ENCODE measurements around the gene INPP5D. TPM values are rescaled to one million over a fixed set of nuclear protein-coding genes. Genes with fewer than 3 reads are reported as not detected.

The INPP5D gene
- polyA plus RNA-seq, 2 of the 4 experiments (the other 2 are of a cell fraction) = 0.26 to 0.53 TPM

DNA sequence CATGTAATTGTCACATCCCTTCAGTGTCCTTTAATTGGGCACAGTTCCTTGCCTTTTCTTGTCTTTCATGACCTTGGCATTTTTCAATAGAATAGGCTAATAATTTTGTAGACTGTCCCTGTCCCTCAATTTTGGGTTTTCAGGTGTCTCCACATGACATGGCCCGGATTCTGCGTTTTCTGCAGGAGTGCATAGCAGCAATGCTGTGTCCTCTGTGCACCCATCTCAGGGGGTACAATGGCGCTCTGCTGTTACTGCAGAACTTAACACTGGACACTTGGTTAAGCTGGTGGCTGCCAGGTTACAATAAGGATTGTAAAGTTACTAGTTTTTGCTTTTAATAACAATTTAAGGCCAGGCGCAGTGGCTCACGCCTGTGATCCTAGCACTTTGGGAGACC, 51.3 kb downstream of the INPP5D start:
- Histone ChIP-seq H3K4me3 (no peak overlapping the region), H3K27ac (no peak overlapping the region), H3K4me1 (no peaks in the 10 kb centered on the region), H3K4me2 (no peak overlapping the region), H3K9me3 (no peaks in the 10 kb centered on the region)
- FAIRE-seq (no peak), ATAC-seq (no peak), DNase-seq (ENCODE audit: low read depth in 1 of 2, low spot score in 1 of 2) (no peak)
- ChIA-PET CTCF (no interaction called here), POLR2A (no interaction called here)
- no peak for TF ChIP-seq EHMT2 (IDR thresholded peaks at IDR 0.05; ENCODE audit: low read depth)
- TF ChIP-seq ZFP36 (IDR thresholded peaks at IDR 0.05; ENCODE audit: borderline replicate concordance, partially characterized antibody) = no peak
- TF ChIP-seq RCOR1 (IDR thresholded peaks at IDR 0.05; ENCODE audit: low read depth, low read length) = no peak
- 81% methylated on average over 5 of the region's 5 CpGs for WGBS (ENCODE audit: missing lambda C conversion rate)

DNA sequence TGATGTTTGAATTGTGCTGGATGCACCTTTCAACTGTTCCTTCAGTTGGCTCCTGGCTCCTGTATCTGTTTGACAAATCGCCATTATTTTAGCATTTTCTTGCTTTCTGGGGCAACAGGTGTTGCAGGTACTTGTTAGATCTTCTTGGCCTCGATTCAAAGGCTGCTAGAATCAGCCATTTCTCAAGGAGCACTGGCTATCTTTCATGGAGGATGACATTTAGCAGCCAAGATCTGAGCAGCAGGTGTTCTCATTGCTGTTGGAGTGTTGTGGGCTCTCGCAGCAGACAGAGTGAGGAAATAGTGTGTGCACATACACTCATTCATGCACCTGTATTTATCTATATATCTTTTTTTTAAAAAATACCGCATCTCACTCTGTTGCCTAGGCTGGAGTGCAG, 52.2 kb downstream of the INPP5D start:
- H3K4me2 ChIP-seq = no peak overlapping the region
- no peak overlapping the region for H3K27ac ChIP-seq
- DNase-seq (ENCODE audit: low read depth in 1 of 2, low spot score in 1 of 2) (no peak), ATAC-seq (no peak), FAIRE-seq (no peak)
- WGBS (ENCODE audit: missing lambda C conversion rate) = 64% methylated on average over 4 of the region's 4 CpGs
- no peaks in the 10 kb centered on the region for H3K9me3 ChIP-seq
- POLR2A ChIA-PET = no interaction called here
- no peak overlapping the region for H3K4me3 ChIP-seq
- TF ChIP-seq MAZ (IDR thresholded peaks at IDR 0.05; ENCODE audit: borderline replicate concordance, low read depth, low read length) (no peak), MYC (IDR thresholded peaks at IDR 0.05; ENCODE audit: borderline replicate concordance, low read length) (no peak), CHD2 (IDR thresholded peaks at IDR 0.05; ENCODE audit: low read length, partially characterized antibody) (no peak), SMC3 (IDR thresholded peaks at IDR 0.05) (no peak), FOXS1 (CRISPR knock-in tag; IDR thresholded peaks at IDR 0.05) (no peak), RNF2 (IDR thresholded peaks at IDR 0.05; ENCODE audit: borderline replicate concordance, low read depth) (no peak), POLR2AphosphoS2 (conservative IDR thresholded peaks at IDR 0.05; ENCODE audit: low read length) (no peak), CBX2 (IDR thresholded peaks at IDR 0.05; ENCODE audit: borderline replicate concordance, low read depth) (no peak)
- TF ChIP-seq, protein P1, sequence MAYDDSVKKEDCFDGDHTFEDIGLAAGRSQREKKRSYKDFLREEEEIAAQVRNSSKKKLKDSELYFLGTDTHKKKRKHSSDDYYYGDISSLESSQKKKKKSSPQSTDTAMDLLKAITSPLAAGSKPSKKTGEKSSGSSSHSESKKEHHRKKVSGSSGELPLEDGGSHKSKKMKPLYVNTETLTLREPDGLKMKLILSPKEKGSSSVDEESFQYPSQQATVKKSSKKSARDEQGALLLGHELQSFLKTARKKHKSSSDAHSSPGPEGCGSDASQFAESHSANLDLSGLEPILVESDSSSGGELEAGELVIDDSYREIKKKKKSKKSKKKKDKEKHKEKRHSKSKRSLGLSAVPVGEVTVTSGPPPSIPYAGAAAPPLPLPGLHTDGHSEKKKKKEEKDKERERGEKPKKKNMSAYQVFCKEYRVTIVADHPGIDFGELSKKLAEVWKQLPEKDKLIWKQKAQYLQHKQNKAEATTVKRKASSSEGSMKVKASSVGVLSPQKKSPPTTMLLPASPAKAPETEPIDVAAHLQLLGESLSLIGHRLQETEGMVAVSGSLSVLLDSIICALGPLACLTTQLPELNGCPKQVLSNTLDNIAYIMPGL (CRISPR knock-in tag; IDR thresholded peaks at IDR 0.05; ENCODE audit: borderline replicate concordance) = no peak
- TF ChIP-seq, protein P2, sequence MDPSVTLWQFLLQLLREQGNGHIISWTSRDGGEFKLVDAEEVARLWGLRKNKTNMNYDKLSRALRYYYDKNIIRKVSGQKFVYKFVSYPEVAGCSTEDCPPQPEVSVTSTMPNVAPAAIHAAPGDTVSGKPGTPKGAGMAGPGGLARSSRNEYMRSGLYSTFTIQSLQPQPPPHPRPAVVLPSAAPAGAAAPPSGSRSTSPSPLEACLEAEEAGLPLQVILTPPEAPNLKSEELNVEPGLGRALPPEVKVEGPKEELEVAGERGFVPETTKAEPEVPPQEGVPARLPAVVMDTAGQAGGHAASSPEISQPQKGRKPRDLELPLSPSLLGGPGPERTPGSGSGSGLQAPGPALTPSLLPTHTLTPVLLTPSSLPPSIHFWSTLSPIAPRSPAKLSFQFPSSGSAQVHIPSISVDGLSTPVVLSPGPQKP (IDR thresholded peaks at IDR 0.05; ENCODE audit: low read depth, low read length) = no peak
- TF ChIP-seq, protein P3, sequence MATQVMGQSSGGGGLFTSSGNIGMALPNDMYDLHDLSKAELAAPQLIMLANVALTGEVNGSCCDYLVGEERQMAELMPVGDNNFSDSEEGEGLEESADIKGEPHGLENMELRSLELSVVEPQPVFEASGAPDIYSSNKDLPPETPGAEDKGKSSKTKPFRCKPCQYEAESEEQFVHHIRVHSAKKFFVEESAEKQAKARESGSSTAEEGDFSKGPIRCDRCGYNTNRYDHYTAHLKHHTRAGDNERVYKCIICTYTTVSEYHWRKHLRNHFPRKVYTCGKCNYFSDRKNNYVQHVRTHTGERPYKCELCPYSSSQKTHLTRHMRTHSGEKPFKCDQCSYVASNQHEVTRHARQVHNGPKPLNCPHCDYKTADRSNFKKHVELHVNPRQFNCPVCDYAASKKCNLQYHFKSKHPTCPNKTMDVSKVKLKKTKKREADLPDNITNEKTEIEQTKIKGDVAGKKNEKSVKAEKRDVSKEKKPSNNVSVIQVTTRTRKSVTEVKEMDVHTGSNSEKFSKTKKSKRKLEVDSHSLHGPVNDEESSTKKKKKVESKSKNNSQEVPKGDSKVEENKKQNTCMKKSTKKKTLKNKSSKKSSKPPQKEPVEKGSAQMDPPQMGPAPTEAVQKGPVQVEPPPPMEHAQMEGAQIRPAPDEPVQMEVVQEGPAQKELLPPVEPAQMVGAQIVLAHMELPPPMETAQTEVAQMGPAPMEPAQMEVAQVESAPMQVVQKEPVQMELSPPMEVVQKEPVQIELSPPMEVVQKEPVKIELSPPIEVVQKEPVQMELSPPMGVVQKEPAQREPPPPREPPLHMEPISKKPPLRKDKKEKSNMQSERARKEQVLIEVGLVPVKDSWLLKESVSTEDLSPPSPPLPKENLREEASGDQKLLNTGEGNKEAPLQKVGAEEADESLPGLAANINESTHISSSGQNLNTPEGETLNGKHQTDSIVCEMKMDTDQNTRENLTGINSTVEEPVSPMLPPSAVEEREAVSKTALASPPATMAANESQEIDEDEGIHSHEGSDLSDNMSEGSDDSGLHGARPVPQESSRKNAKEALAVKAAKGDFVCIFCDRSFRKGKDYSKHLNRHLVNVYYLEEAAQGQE (IDR thresholded peaks at IDR 0.05) = no peak
- TF ChIP-seq, protein P4, sequence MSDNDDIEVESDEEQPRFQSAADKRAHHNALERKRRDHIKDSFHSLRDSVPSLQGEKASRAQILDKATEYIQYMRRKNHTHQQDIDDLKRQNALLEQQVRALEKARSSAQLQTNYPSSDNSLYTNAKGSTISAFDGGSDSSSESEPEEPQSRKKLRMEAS (IDR thresholded peaks at IDR 0.05) = no peak
- TF ChIP-seq, protein P5, sequence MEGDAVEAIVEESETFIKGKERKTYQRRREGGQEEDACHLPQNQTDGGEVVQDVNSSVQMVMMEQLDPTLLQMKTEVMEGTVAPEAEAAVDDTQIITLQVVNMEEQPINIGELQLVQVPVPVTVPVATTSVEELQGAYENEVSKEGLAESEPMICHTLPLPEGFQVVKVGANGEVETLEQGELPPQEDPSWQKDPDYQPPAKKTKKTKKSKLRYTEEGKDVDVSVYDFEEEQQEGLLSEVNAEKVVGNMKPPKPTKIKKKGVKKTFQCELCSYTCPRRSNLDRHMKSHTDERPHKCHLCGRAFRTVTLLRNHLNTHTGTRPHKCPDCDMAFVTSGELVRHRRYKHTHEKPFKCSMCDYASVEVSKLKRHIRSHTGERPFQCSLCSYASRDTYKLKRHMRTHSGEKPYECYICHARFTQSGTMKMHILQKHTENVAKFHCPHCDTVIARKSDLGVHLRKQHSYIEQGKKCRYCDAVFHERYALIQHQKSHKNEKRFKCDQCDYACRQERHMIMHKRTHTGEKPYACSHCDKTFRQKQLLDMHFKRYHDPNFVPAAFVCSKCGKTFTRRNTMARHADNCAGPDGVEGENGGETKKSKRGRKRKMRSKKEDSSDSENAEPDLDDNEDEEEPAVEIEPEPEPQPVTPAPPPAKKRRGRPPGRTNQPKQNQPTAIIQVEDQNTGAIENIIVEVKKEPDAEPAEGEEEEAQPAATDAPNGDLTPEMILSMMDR (IDR thresholded peaks at IDR 0.05) = no peak
- TF ChIP-seq, protein P6, sequence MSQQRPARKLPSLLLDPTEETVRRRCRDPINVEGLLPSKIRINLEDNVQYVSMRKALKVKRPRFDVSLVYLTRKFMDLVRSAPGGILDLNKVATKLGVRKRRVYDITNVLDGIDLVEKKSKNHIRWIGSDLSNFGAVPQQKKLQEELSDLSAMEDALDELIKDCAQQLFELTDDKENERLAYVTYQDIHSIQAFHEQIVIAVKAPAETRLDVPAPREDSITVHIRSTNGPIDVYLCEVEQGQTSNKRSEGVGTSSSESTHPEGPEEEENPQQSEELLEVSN (IDR thresholded peaks at IDR 0.05; ENCODE audit: borderline replicate concordance, low read depth) = no peak
- CTCF ChIA-PET = no interaction called here
- no peaks in the 10 kb centered on the region for H3K4me1 ChIP-seq

All from A549 (cell line).